Endothelial cell of umbilical vein (primary cell): Measurements from ENCODE around the gene TOX2. TPM values are rescaled to one million over a fixed set of nuclear protein-coding genes. Genes with fewer than 3 reads are reported as not detected.

Experiments used
- BruUV-seq: library from RNA; stranded (reverse); fragments of 400-500 nt; replicated peaks from 2 replicates; lab custom pipeline; 2021; lab: Mats Ljungman, UMichigan
- CTCF ChIA-PET: fragments of 300-600, 350-600 bp; sonication (Branson Sonifier 250); formaldehyde crosslinking; loops from one replicate; lab custom pipeline; 2021; ENCODE audit warnings: antibody characterized with exemption, inconsistent platforms; lab: Charles Lee
- POLR2A ChIA-PET: fragments of 300-600, 350-600 bp; sonication (Branson Sonifier 250); formaldehyde crosslinking; loops from one replicate; lab custom pipeline; 2021; ENCODE audit warnings: antibody characterized with exemption, inconsistent platforms; lab: Charles Lee
- DNase-seq: peaks from one replicate; pipeline ENCODE4 v3.0.0-alpha.2; 2011; ENCODE audit warnings: low read depth, low spot score
- FAIRE-seq: peaks from 2 replicates; lab custom pipeline; 2011; peaks lifted over from hg19 to GRCh38; lab: Jason Lieb, UNC
- H2AFZ ChIP-seq: 2 replicates; pipeline ENCODE4 v1.6.0; 2012; ENCODE audit warnings: low read depth, low read length, control low read depth, inconsistent platforms
- H3K27ac ChIP-seq: 2 replicates; pipeline ENCODE4 v1.5.1; 2011; ENCODE audit warnings: low read depth, mild to moderate bottlenecking, control low read depth, low read length, moderate library complexity; ENCODE audit not compliant: insufficient read depth
- H3K27me3 ChIP-seq, 2 experiments: 2 replicates each; pipeline versions ENCODE4 v1.6.0 to v1.6.1; 2011; ENCODE audit warnings: low read length in 2 of 2, mixed read lengths in 1 of 2; ENCODE audit not compliant: control insufficient read depth in 2 of 2, insufficient read depth in 2 of 2
- H3K36me3 ChIP-seq, 2 experiments: 2 replicates in 1 of 2; 3 replicates in 1 of 2; pipeline ENCODE4 v1.5.1; 2011; ENCODE audit warnings: low read length in 2 of 2, mild to moderate bottlenecking in 1 of 2, moderate library complexity in 1 of 2; ENCODE audit not compliant: control insufficient read depth in 2 of 2, insufficient read depth in 2 of 2; ENCODE audit errors: extremely low read depth in 1 of 2
- H3K4me1 ChIP-seq: 3 replicates; pipeline ENCODE4 v1.5.1; 2011; ENCODE audit warnings: mild to moderate bottlenecking, low read length; ENCODE audit not compliant: control insufficient read depth, insufficient read depth; ENCODE audit errors: extremely low read depth
- H3K4me2 ChIP-seq: 2 replicates; pipeline ENCODE4 v1.6.1; 2011; ENCODE audit warnings: low read length, control low read depth, mixed read lengths; ENCODE audit not compliant: insufficient read depth
- H3K4me3 ChIP-seq, 3 experiments: fragments of 200-600 bp in 1 of 3; sonication (generic), shearing (Covaris generic) in 1 of 3; replicated peaks in 1 of 3; 2 replicates each; pipeline ENCODE4 v1.5.1; 2011 to 2016; ENCODE audit warnings: control low read depth in 3 of 3, low read length in 3 of 3, mild to moderate bottlenecking in 2 of 3, inconsistent platforms in 1 of 3, low read depth in 1 of 3, moderate library complexity in 1 of 3; ENCODE audit not compliant: insufficient read depth in 1 of 3
- H3K79me2 ChIP-seq: 2 replicates; pipeline ENCODE4 v1.6.0; 2012; ENCODE audit warnings: low read length, inconsistent platforms; ENCODE audit not compliant: control insufficient read depth, insufficient read depth
- H3K9ac ChIP-seq: replicated peaks from 2 replicates; pipeline ENCODE3; 2011; ENCODE audit warnings: low read length, control low read depth; ENCODE audit not compliant: insufficient read depth; ENCODE audit errors: extremely low read depth
- H3K9me1 ChIP-seq: replicated peaks from 3 replicates; pipeline ENCODE4 v1.6.0; 2011; ENCODE audit warnings: mild to moderate bottlenecking, low read length; ENCODE audit not compliant: control insufficient read depth, insufficient read depth; ENCODE audit errors: extremely low read depth
- H3K9me3 ChIP-seq: replicated peaks from 2 replicates; pipeline ENCODE4 v1.5.1; 2012; ENCODE audit warnings: low read length, inconsistent platforms; ENCODE audit not compliant: control insufficient read depth, insufficient read depth
- H4K20me1 ChIP-seq: replicated peaks from 2 replicates; pipeline ENCODE3; 2011; ENCODE audit warnings: mild to moderate bottlenecking, low read length; ENCODE audit not compliant: control insufficient read depth, insufficient read depth; ENCODE audit errors: extremely low read depth
- EZH2 ChIP-seq: IDR thresholded peaks from 2 replicates; pipeline ENCODE4 v1.6.1; 2012; ENCODE audit warnings: borderline replicate concordance, low read depth, mild to moderate bottlenecking, moderate library complexity, low read length, inconsistent platforms; ENCODE audit not compliant: severe bottlenecking
- FOS ChIP-seq: IDR thresholded peaks from 2 replicates; pipeline ENCODE4 v1.6.1; 2011; ENCODE audit warnings: mild to moderate bottlenecking, low read length, moderate library complexity, borderline replicate concordance; ENCODE audit not compliant: insufficient read depth
- GATA2 ChIP-seq: IDR thresholded peaks from 2 replicates; pipeline ENCODE4 v1.7.0; 2011; ENCODE audit warnings: low read depth, mild to moderate bottlenecking, moderate library complexity, mixed read lengths, low read length; ENCODE audit not compliant: insufficient read length, insufficient read depth
- JUN ChIP-seq: IDR thresholded peaks from 2 replicates; pipeline ENCODE4 v1.6.1; 2011; ENCODE audit warnings: borderline replicate concordance, low read depth; ENCODE audit not compliant: insufficient read length, insufficient read depth
- MYC ChIP-seq: IDR thresholded peaks from one replicate; pipeline ENCODE4 v1.6.1; 2011; ENCODE audit warnings: mild to moderate bottlenecking, low read depth, low read length
- POLR2A ChIP-seq: IDR thresholded peaks from 2 replicates; pipeline ENCODE4 v1.6.1; 2012; ENCODE audit warnings: low read depth, mild to moderate bottlenecking, control low read depth, low read length
- POLR2AphosphoS5 ChIP-seq: IDR thresholded peaks from 2 replicates; pipeline ENCODE4 v1.6.1; 2012; ENCODE audit warnings: low read depth, mild to moderate bottlenecking, control low read depth, low read length, moderate library complexity; ENCODE audit not compliant: insufficient read depth
- dilution Hi-C: fragments of 300-500 bp; cut with MboI; formaldehyde crosslinking; loops from one replicate; pipeline ENCODE4 v1.15.0; 2019; ENCODE audit warnings: low sequenced_read_pairs; ENCODE audit not compliant: extremely low pct_ligation_motif_present
- intact Hi-C: fragments of 100-400 bp; cut with micrococcal nuclease; formaldehyde crosslinking; loops from one replicate; pipeline ENCODE4 v1.10.0; 2022
- polyA plus RNA-seq, 4 experiments: library from polyadenylated mRNA; depleted of rRNA in 3 of 4; stranded (reverse) in 3 of 4; unstranded in 1 of 4; fragments of >200 nt; gene quantifications; 2 replicates each; pipeline versions ENCODE4 v1.2.1 to v1.2.3, GENCODE V29; 2011 to 2012; ENCODE audit warnings: missing spikeins in 1 of 4
- total RNA-seq: library from RNA; stranded (reverse); gene quantifications from 2 replicates; pipeline ENCODE4 v1.2.3, GENCODE V29; 2021
- TF ChIP-seq, protein P1 (sequence below), 2 donors: IDR thresholded peaks; 1 replicate in 1 of 2; 2 replicates in 1 of 2; pipeline ENCODE4 v1.5.1; 2011; ENCODE audit warnings: low read length in 2 of 2, mild to moderate bottlenecking in 2 of 2, moderate library complexity in 2 of 2, control low read depth in 1 of 2, inconsistent platforms in 1 of 2, low read depth in 1 of 2; ENCODE audit not compliant: insufficient read depth in 1 of 2; ENCODE audit errors: extremely low read depth in 1 of 2
- TF ChIP-seq, protein P2 (sequence below): IDR thresholded peaks from 2 replicates; pipeline ENCODE4 v1.6.1; 2011; ENCODE audit not compliant: insufficient read depth, insufficient read length

Gene TOX2
- total and polyA plus RNA-seq, 2 donors (not counting 3 experiments of a cell fraction or from before 2014, with no cell fraction given): 7.0 to 18.6 TPM

DNA sequence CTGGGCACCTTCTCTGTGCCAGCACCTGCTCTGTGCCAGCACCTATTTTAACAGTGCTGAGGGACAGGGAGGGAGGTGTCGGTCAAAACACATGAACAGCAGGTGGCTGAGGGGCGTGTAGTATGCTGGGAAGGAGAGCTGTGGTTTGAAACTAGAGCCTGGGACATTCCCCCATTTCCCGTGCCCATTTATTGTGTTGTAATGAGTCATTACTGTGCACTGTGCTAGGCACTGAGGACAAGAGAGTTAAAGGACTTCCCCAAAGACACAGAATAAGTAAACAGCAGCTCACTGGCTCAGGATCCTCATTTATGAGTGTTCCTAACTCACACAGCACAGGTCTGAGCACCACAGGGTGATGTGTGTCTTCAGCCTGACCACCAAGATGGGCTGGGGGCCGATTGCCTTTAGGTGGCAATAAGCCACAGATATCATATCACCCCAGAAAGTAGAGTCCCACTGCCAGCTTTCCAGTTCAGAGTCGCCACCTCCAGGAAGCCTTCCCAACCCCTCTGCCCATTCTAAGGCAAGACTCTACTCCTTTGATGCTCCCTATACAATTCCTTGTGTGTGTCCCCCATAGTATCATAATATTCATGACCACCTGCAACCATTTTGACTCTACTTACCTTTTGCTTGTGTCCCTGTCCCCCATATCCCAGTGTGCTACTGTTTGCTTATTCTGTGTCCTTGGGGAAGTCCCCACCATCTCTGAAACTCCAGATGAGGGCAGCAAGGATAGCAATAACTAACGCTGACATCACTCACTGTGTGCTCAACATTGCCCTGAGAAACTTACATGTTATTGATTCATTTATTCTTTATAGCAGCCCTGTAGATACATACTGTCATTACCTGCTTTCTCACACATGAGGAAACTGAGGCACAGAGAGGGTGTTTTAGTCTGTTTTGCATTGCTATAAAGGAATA is 87.3 kb downstream of the TOX2 start:
- POLR2A ChIA-PET: no interaction called here
- no peaks in the 10 kb centered on the region for H3K79me2 ChIP-seq
- no peaks in the 10 kb centered on the region for H3K9me1 ChIP-seq
- DNase-seq: no peak
- no peaks in the 10 kb centered on the region for H3K27me3 ChIP-seq
- TF ChIP-seq GATA2 (no peak), JUN (no peak), FOS (no peak), POLR2AphosphoS5 (no peak), EZH2 (no peak), POLR2A (no peak), MYC (no peak)
- TF ChIP-seq, protein P1, sequence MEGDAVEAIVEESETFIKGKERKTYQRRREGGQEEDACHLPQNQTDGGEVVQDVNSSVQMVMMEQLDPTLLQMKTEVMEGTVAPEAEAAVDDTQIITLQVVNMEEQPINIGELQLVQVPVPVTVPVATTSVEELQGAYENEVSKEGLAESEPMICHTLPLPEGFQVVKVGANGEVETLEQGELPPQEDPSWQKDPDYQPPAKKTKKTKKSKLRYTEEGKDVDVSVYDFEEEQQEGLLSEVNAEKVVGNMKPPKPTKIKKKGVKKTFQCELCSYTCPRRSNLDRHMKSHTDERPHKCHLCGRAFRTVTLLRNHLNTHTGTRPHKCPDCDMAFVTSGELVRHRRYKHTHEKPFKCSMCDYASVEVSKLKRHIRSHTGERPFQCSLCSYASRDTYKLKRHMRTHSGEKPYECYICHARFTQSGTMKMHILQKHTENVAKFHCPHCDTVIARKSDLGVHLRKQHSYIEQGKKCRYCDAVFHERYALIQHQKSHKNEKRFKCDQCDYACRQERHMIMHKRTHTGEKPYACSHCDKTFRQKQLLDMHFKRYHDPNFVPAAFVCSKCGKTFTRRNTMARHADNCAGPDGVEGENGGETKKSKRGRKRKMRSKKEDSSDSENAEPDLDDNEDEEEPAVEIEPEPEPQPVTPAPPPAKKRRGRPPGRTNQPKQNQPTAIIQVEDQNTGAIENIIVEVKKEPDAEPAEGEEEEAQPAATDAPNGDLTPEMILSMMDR (IDR thresholded peaks at IDR 0.05; ENCODE audit: extremely low read depth in 1 of 2, insufficient read depth in 1 of 2, low read depth in 1 of 2, low read length in 2 of 2): no peak
- TF ChIP-seq, protein P2, sequence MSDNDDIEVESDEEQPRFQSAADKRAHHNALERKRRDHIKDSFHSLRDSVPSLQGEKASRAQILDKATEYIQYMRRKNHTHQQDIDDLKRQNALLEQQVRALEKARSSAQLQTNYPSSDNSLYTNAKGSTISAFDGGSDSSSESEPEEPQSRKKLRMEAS: no peak
- FAIRE-seq: no peak
- no peaks in the 10 kb centered on the region for H3K9me3 ChIP-seq
- H3K9ac ChIP-seq: no peak overlapping the region
- H3K27ac ChIP-seq: no peak overlapping the region
- H3K36me3 ChIP-seq: no peaks in the 10 kb centered on the region
- no peak overlapping the region for H2AFZ ChIP-seq
- H3K4me3 ChIP-seq: no peak overlapping the region
- intact Hi-C loops: no loop called here
- CTCF ChIA-PET: no interaction called here
- H3K4me2 ChIP-seq: no peak overlapping the region
- dilution Hi-C loops: no loop called here
- H4K20me1 ChIP-seq: no peaks in the 10 kb centered on the region
- H3K4me1 ChIP-seq: no peaks in the 10 kb centered on the region
- BruUV-seq: no TSS peak
